SK-N-SH (cell line): ENCODE data around the gene TMEM72. TPM values are rescaled to one million over a fixed set of nuclear protein-coding genes. Genes with fewer than 3 reads are reported as not detected.

Experiments used
- CTCF ChIA-PET: fragments of 300-600, 350-600 bp; formaldehyde crosslinking; extraction: SDS; loops from one replicate; lab custom pipeline; 2021; lab: Yijun Ruan, JAX
- POLR2A ChIA-PET: fragments of 350-600 bp; sonication (Branson Sonifier 250); formaldehyde crosslinking; extraction: SDS; loops from one replicate; lab custom pipeline; 2020; ENCODE audit warnings: antibody characterized with exemption, inconsistent platforms; lab: Yijun Ruan, JAX
- DNase-seq: peaks from one replicate; pipeline ENCODE4 v3.0.0; 2012
- H2AFZ ChIP-seq: fragments of 200-600 bp; sonication (generic); 2 replicates; pipeline ENCODE4 v1.8.1; 2016; ENCODE audit warnings: antibody characterized with exemption, mild to moderate bottlenecking, low read depth
- H3F3A ChIP-seq: fragments of 200-600 bp; sonication (generic); replicated peaks from 2 replicates; pipeline ENCODE3; 2016; ENCODE audit warnings: antibody characterized with exemption, mild to moderate bottlenecking; ENCODE audit not compliant: insufficient read depth
- H3K27ac ChIP-seq, 2 experiments: fragments of 200-500 bp in 1 of 2; fragments of 200-600 bp in 1 of 2; sonication (Bioruptor generic) in 1 of 2; sonication (generic), shearing (Covaris generic) in 1 of 2; 2 replicates each; pipeline versions ENCODE4 v1.5.1 to v1.6.1; 2014 to 2016; ENCODE audit warnings: low read depth in 2 of 2, inconsistent platforms in 1 of 2, low read length in 1 of 2, mild to moderate bottlenecking in 1 of 2, mixed read lengths in 1 of 2
- H3K27me3 ChIP-seq: fragments of 200-600 bp; sonication (generic), shearing (Covaris generic); 2 replicates; pipeline ENCODE4 v1.6.1; 2016; ENCODE audit warnings: mixed run types; ENCODE audit not compliant: insufficient read depth
- H3K36me3 ChIP-seq, 2 experiments: fragments of 200-500 bp in 1 of 2; fragments of 200-600 bp in 1 of 2; sonication (Bioruptor generic) in 1 of 2; sonication (generic) in 1 of 2; replicated peaks in 1 of 2; 2 replicates each; pipeline versions ENCODE3 to v1.5.1; 2014 to 2016; ENCODE audit warnings: low read length in 1 of 2, mild to moderate bottlenecking in 1 of 2; ENCODE audit not compliant: insufficient read depth in 2 of 2, control insufficient read depth in 1 of 2
- H3K4me1 ChIP-seq, 2 experiments: fragments of 200-500 bp in 1 of 2; fragments of 200-600 bp in 1 of 2; sonication (Bioruptor generic) in 1 of 2; sonication (generic), shearing (Covaris generic) in 1 of 2; 2 replicates each; pipeline versions ENCODE4 v1.5.1 to v1.6.1; 2014 to 2016; ENCODE audit warnings: low read depth in 1 of 2, low read length in 1 of 2, mixed run types in 1 of 2; ENCODE audit not compliant: insufficient read depth in 2 of 2, control insufficient read depth in 1 of 2
- H3K4me2 ChIP-seq: fragments of 200-600 bp; sonication (generic), shearing (Covaris generic); 2 replicates; pipeline ENCODE4 v1.6.1; 2017; ENCODE audit warnings: mixed run types
- H3K4me3 ChIP-seq, 2 experiments: fragments of 200-500 bp in 1 of 2; fragments of 200-600 bp in 1 of 2; sonication (Bioruptor generic) in 1 of 2; sonication (generic), shearing (Covaris generic) in 1 of 2; 2 replicates each; pipeline versions ENCODE4 v1.5.1 to v1.8.1; 2014 to 2016; ENCODE audit warnings: low read depth in 2 of 2, inconsistent platforms in 1 of 2, low read length in 1 of 2, mild to moderate bottlenecking in 1 of 2, mixed read lengths in 1 of 2, moderate library complexity in 1 of 2
- H3K79me2 ChIP-seq: fragments of 200-600 bp; sonication (generic); 2 replicates; pipeline ENCODE4 v1.8.1; 2017; ENCODE audit warnings: mild to moderate bottlenecking; ENCODE audit not compliant: insufficient read depth
- H3K9ac ChIP-seq: fragments of 200-600 bp; sonication (generic); 2 replicates; pipeline ENCODE4 v1.6.1; 2017; ENCODE audit warnings: mixed run types
- H3K9me2 ChIP-seq: fragments of 200-600 bp; sonication (generic); 2 replicates; pipeline ENCODE4 v1.6.1; 2017; ENCODE audit warnings: mixed run types
- H3K9me3 ChIP-seq: fragments of 200-600 bp; sonication (generic); 2 replicates; pipeline ENCODE4 v1.6.1; 2017; ENCODE audit warnings: mixed run types, mild to moderate bottlenecking, moderate library complexity
- H4K20me1 ChIP-seq: fragments of 200-600 bp; sonication (generic); 2 replicates; pipeline ENCODE4 v1.6.1; 2017; ENCODE audit warnings: mild to moderate bottlenecking, mixed run types; ENCODE audit not compliant: insufficient read depth
- CHD2 ChIP-seq: fragments of 150-350 bp; IDR thresholded peaks from 2 replicates; pipeline ENCODE4 v1.6.1; 2018; ENCODE audit warnings: low read length; ENCODE audit not compliant: partially characterized antibody
- CTCF ChIP-seq: fragments of 200-600 bp; sonication (generic); IDR thresholded peaks from 2 replicates; pipeline ENCODE4 v1.6.1; 2017; ENCODE audit warnings: antibody characterized with exemption, mild to moderate bottlenecking, moderate library complexity
- EP300 ChIP-seq, 2 experiments: IDR thresholded peaks; 2 replicates each; pipeline versions ENCODE4 v1.4.0 to v1.6.1; 2012; ENCODE audit warnings: borderline replicate concordance in 1 of 2, low read depth in 1 of 2, low read length in 1 of 2
- EZH2phosphoT487 ChIP-seq: fragments of 200-600 bp; sonication (generic); IDR thresholded peaks from 2 replicates; pipeline ENCODE4 v1.6.1; 2017; ENCODE audit warnings: low read depth, mixed run types, mild to moderate bottlenecking, antibody characterized with exemption, moderate library complexity, borderline replicate concordance
- FOXJ3 ChIP-seq: sonication (generic); formaldehyde crosslinking; IDR thresholded peaks from 2 replicates; pipeline ENCODE4 v1.5.1; 2020; ENCODE audit warnings: mild to moderate bottlenecking, missing genetic modification reagents
- FOXM1 ChIP-seq: IDR thresholded peaks from 2 replicates; pipeline ENCODE4 v1.4.0; 2012; ENCODE audit warnings: low read depth, mild to moderate bottlenecking
- GABPA ChIP-seq: IDR thresholded peaks from 2 replicates; pipeline ENCODE4 v1.4.0; 2012; ENCODE audit warnings: low read depth, mild to moderate bottlenecking
- GATA2 ChIP-seq: sonication (generic); formaldehyde crosslinking; IDR thresholded peaks from 2 replicates; pipeline ENCODE4 v1.5.0; 2020; ENCODE audit warnings: mild to moderate bottlenecking, missing genetic modification reagents
- IRF3 ChIP-seq: fragments of 150-350 bp; IDR thresholded peaks from 2 replicates; pipeline ENCODE4 v1.6.1; 2016; ENCODE audit warnings: mild to moderate bottlenecking, low read depth, low read length
- MAX ChIP-seq: IDR thresholded peaks from 2 replicates; pipeline ENCODE4 v1.4.0; 2012; ENCODE audit warnings: low read depth
- NFIC ChIP-seq: IDR thresholded peaks from 2 replicates; pipeline ENCODE4 v1.4.0; 2012; ENCODE audit warnings: borderline replicate concordance
- NRF1 ChIP-seq: IDR thresholded peaks from 2 replicates; pipeline ENCODE4 v1.6.1; 2012; ENCODE audit warnings: low read depth, mild to moderate bottlenecking, low read length
- POLR2AphosphoS5 ChIP-seq: IDR thresholded peaks from 2 replicates; pipeline ENCODE4 v1.6.1; 2012; ENCODE audit warnings: low read depth, low read length
- RAD21 ChIP-seq: IDR thresholded peaks from 2 replicates; pipeline ENCODE4 v1.6.1; 2012; ENCODE audit warnings: mild to moderate bottlenecking, low read length
- RFX5 ChIP-seq: IDR thresholded peaks from 2 replicates; pipeline ENCODE4 v1.6.1; 2012; ENCODE audit warnings: mild to moderate bottlenecking, improper control_type of control experiment, low read length
- RXRA ChIP-seq: IDR thresholded peaks from 2 replicates; pipeline ENCODE4 v1.4.0; 2012; ENCODE audit warnings: low read depth, mild to moderate bottlenecking, borderline replicate concordance
- SIN3A ChIP-seq: IDR thresholded peaks from 2 replicates; pipeline ENCODE4 v1.6.1; 2012; ENCODE audit warnings: low read depth, mild to moderate bottlenecking, low read length, moderate library complexity, borderline replicate concordance
- TAF1 ChIP-seq: IDR thresholded peaks from 2 replicates; pipeline ENCODE4 v1.6.1; 2012; ENCODE audit warnings: low read depth, mild to moderate bottlenecking, low read length, moderate library complexity, borderline replicate concordance
- TEAD4 ChIP-seq: IDR thresholded peaks from 2 replicates; pipeline ENCODE4 v1.4.0; 2012; ENCODE audit warnings: mild to moderate bottlenecking, borderline replicate concordance; ENCODE audit not compliant: insufficient read depth
- USF2 ChIP-seq: fragments of 150-350 bp; IDR thresholded peaks from 2 replicates; pipeline ENCODE4 v1.6.1; 2017; ENCODE audit warnings: antibody characterized with exemption, low read length, low read depth, borderline replicate concordance
- YY1 ChIP-seq: IDR thresholded peaks from 2 replicates; pipeline ENCODE4 v1.4.0; 2012; ENCODE audit warnings: low read depth, mild to moderate bottlenecking
- ZBTB33 ChIP-seq: IDR thresholded peaks from 2 replicates; pipeline ENCODE4 v1.4.0; 2012; ENCODE audit warnings: low read depth, borderline replicate concordance
- WGBS: methylation state at CpG from one replicate; pipeline ENCODE4 v1.1.6; 2017; ENCODE audit warnings: low lambda C conversion rate; 5-methylcytosine and 5-hydroxymethylcytosine counted together
- polyA plus RNA-seq, 3 experiments: library from polyadenylated mRNA; depleted of rRNA; stranded (reverse); fragments of >200 nt; gene quantifications; 2 replicates each; pipeline ENCODE4 v1.2.3, GENCODE V29; 2012

TMEM72 gene
- polyA plus RNA-seq, 1 of the 3 experiments (the other 2 are of a cell fraction): not detected

GRCh38 chr10:44935201-44935965 is 24.2 kb downstream of the TMEM72 start:
- no peaks in the 10 kb centered on the region for H3K9me2 ChIP-seq
- peak overlapping the region in 1 of 2 experiments; percentile 57; a peak in 2 of 4 replicates for H3K27ac ChIP-seq
- H3K4me1 ChIP-seq: peaks cover 0 to 10% of the 10 kb centered on the region in 2 experiments; a peak in 2 of 4 replicates
- H3K4me3 ChIP-seq: no peak overlapping the region
- no peaks in the 10 kb centered on the region for H3K9me3 ChIP-seq
- ChIA-PET POLR2A (no interaction called here), CTCF (interaction anchor here (0.9 to 8.5 kb wide), 4 partner anchors 10 to 73 kb away, joined by 3 to 121 read pairs (median 42); partner anchors contain the start of gene DEPP1)
- H3K4me2 ChIP-seq: no peak overlapping the region; the same call in 1 of the 2 replicates
- DNase-seq: no peak
- no peaks in the 10 kb centered on the region for H4K20me1 ChIP-seq
- WGBS: 42% methylated on average over 8 of the region's 9 CpGs
- H3F3A ChIP-seq: no peaks in the 10 kb centered on the region
- H2AFZ ChIP-seq: no peak overlapping the region; the same call in 1 of the 2 replicates
- H3K27me3 ChIP-seq: no peaks in the 10 kb centered on the region
- no peak overlapping the region for H3K9ac ChIP-seq
- H3K36me3 ChIP-seq: no peaks in the 10 kb centered on the region
- no peaks in the 10 kb centered on the region for H3K79me2 ChIP-seq
- TF ChIP-seq NFIC (no peak; the same call in 1 of the 2 replicates), CTCF (no peak), USF2 (no peak), EZH2phosphoT487 (no peak), TAF1 (no peak), MAX (peak; percentile 93), POLR2AphosphoS5 (no peak), EP300 (IDR thresholded peaks at IDR 0.05; ENCODE audit: borderline replicate concordance in 1 of 2, low read depth in 1 of 2, low read length in 1 of 2) (0 out of 4 replicates have a peak, but pooled peaks of 1 of the 2 experiments have one; percentile 28), CHD2 (no peak), GATA2 (CRISPR knock-in tag) (no peak), TEAD4 (peak; percentile 58), FOXJ3 (CRISPR knock-in tag) (no peak), NRF1 (no peak), SIN3A (no peak), IRF3 (no peak), YY1 (0 out of 2 replicates have a peak, but pooled peaks have one; percentile 54), RXRA (no peak), ZBTB33 (no peak), FOXM1 (no peak), RFX5 (no peak), GABPA (no peak), RAD21 (no peak)
